GM12891 (cell line): Measurements from ENCODE around the gene DHTKD1.
"Not testable (repeated sequence)": the region's sequence is repeated elsewhere in the genome, so short reads cannot be mapped to it uniquely, and the experiment has no call there.

ENCODE experiments used
- DNase-seq: peaks from one replicate; pipeline ENCODE4 v3.0.0; 2011; ENCODE audit warnings: low spot score; ENCODE audit not compliant: insufficient read length
- FAIRE-seq: peaks from 2 replicates; lab custom pipeline; 2011; peaks lifted over from hg19 to GRCh38; lab: Jason Lieb, UNC
- PAX5 ChIP-seq: IDR thresholded peaks from 2 replicates; pipeline ENCODE4 v1.6.1; 2011; ENCODE audit warnings: low read length, moderate library complexity, mild to moderate bottlenecking; ENCODE audit not compliant: insufficient read depth, severe bottlenecking
- POLR2A ChIP-seq: IDR thresholded peaks from 2 replicates; pipeline ENCODE4 v1.6.1; 2011; ENCODE audit warnings: low read depth, low read length, control low read depth
- POLR2AphosphoS5 ChIP-seq: IDR thresholded peaks from 2 replicates; pipeline ENCODE4 v1.6.1; 2011; ENCODE audit warnings: low read depth, low read length, control low read depth
- POU2F2 ChIP-seq: IDR thresholded peaks from 2 replicates; pipeline ENCODE4 v1.6.1; 2011; ENCODE audit warnings: low read depth, mild to moderate bottlenecking, control low read depth, low read length, moderate library complexity
- SPI1 ChIP-seq: IDR thresholded peaks from 2 replicates; pipeline ENCODE4 v1.6.1; 2011; ENCODE audit warnings: low read depth, low read length, control low read depth
- TAF1 ChIP-seq: IDR thresholded peaks from 2 replicates; pipeline ENCODE4 v1.6.1; 2011; ENCODE audit warnings: low read depth, low read length, control low read depth

DHTKD1 gene

GRCh38 chr10:12162927-12163326 lies 94.2 kb downstream of the DHTKD1 start:
- TF ChIP-seq SPI1 (no peak), POU2F2 (no peak), POLR2A (no peak), PAX5 (no peak), TAF1 (no peak), POLR2AphosphoS5 (no peak)
- no peak for DNase-seq
- FAIRE-seq, result no peak

GRCh38 chr10:12164085-12164484 lies 95.3 kb downstream of the DHTKD1 start:
- TF ChIP-seq POU2F2, result no peak
- no peak for TF ChIP-seq SPI1
- TF ChIP-seq POLR2A, result no peak
- TF ChIP-seq POLR2AphosphoS5, result no peak
- TF ChIP-seq PAX5, result no peak
- TF ChIP-seq TAF1, result no peak
- DNase-seq (no peak), FAIRE-seq (no peak)

- TF ChIP-seq SPI1 (no peak), POLR2AphosphoS5 (no peak), TAF1 (no peak), PAX5 (no peak), POU2F2 (no peak), POLR2A (no peak)
- no peak for FAIRE-seq
Measured at GRCh38 chr10:12165036-12165435, 96.3 kb downstream of the DHTKD1 start.

GRCh38 chr10:12165999-12166775 lies 97.4 kb downstream of the DHTKD1 start:
- DNase-seq (no peak), FAIRE-seq (no peak)
- TF ChIP-seq POLR2AphosphoS5 (no peak), POU2F2 (no peak), SPI1 (no peak), PAX5 (no peak), POLR2A (no peak), TAF1 (no peak)

More at GRCh38 chr10:12165036-12165435, 96.3 kb downstream of the DHTKD1 start:
- no peak for DNase-seq

- FAIRE-seq, DNase-seq: not testable (repeated sequence)
Measured at GRCh38 chr10:12171512-12171911, 102.8 kb downstream of the DHTKD1 start.
